Heart left ventricle (tissue), 16 donors: ENCODE results near the gene CHAF1A. TPM values are rescaled to one million over a fixed set of nuclear protein-coding genes. Genes with fewer than 3 reads are reported as not detected.

Source experiments
- ATAC-seq, 4 donors: fragments of 200-7000 bp; cut with Tn5 transposase; one replicate each; pipeline ENCODE4 v1.9.1; 2020 to 2022; ENCODE audit warnings: moderate library complexity in 4 of 4, mild to moderate bottlenecking in 3 of 4, moderate number of reproducible peaks in 1 of 4
- DNase-seq, 5 donors: peaks; one replicate each; pipeline ENCODE4 v3.0.0-alpha.2; 2020
- H3K27ac ChIP-seq, 12 donors: fragments of 200-600 bp; sonication (generic) in 4 of 12; one replicate each; pipeline versions ENCODE4 v1.5.0 to v1.8.0; 2016 to 2022; ENCODE audit warnings: mild to moderate bottlenecking in 2 of 12
- H3K27me3 ChIP-seq, 9 donors: fragments of 200-600 bp; sonication (generic) in 2 of 9; one replicate each; pipeline versions ENCODE4 v1.5.1 to v1.8.0; 2016 to 2022; ENCODE audit warnings: mild to moderate bottlenecking in 3 of 9
- H3K36me3 ChIP-seq, 9 donors: fragments of 200-600 bp; sonication (generic) in 2 of 9; one replicate each; pipeline versions ENCODE4 v1.5.0 to v1.8.0; 2018 to 2022; ENCODE audit warnings: mild to moderate bottlenecking in 2 of 9
- H3K4me1 ChIP-seq, 12 donors: fragments of 200-600 bp; sonication (generic) in 4 of 12; one replicate each; pipeline versions ENCODE4 v1.5.0 to v1.8.0; 2016 to 2022; ENCODE audit warnings: mild to moderate bottlenecking in 3 of 12
- H3K4me3 ChIP-seq, 12 donors: fragments of 200-600 bp; sonication (generic) in 4 of 12; one replicate each; pipeline versions ENCODE4 v1.5.0 to v1.8.0; 2017 to 2022; ENCODE audit warnings: mild to moderate bottlenecking in 9 of 12, moderate library complexity in 4 of 12
- H3K9me3 ChIP-seq, 12 donors: fragments of 200-600 bp; sonication (generic) in 4 of 12; one replicate each; pipeline versions ENCODE4 v1.5.0 to v1.8.0; 2016 to 2022; ENCODE audit warnings: mild to moderate bottlenecking in 1 of 12
- POLR2A ChIP-seq, 2 donors: fragments of 450-650 bp; IDR thresholded peaks; one replicate each; pipeline ENCODE4 v1.6.1; 2017; ENCODE audit warnings: antibody characterized with exemption in 2 of 2, mild to moderate bottlenecking in 2 of 2, moderate library complexity in 2 of 2
- WGBS, 4 donors: extraction: QIAGEN DNeasy Blood & Tissue Kit in 2 of 4; methylation state at CpG; one replicate each; pipeline versions ENCODE4 v1.1.5 to v1.1.7; 2013 to 2018; 5-methylcytosine and 5-hydroxymethylcytosine counted together
- intact Hi-C, 10 donors: fragments of 100-400 bp; cut with DNase I; formaldehyde crosslinking; loops; one replicate each; pipeline versions ENCODE4 v1.11.1 to v1.14.2; 2022
- polyA plus RNA-seq, 2 donors: library from polyadenylated mRNA; stranded (reverse); fragments of 200-250 nt; gene quantifications; one replicate each; pipeline ENCODE4 v1.2.3, GENCODE V29; 2013
- total RNA-seq, 9 donors: library from RNA; depleted of rRNA in 2 of 9; stranded (reverse); fragments of >200 nt in 2 of 9; fragmentation: NEBNext Ultra II Directional in 3 of 9; extraction: Animal tissue kit (Norgen Biotek cat#: 25700) in 3 of 9; gene quantifications; one replicate each; pipeline versions ENCODE4 v1.1.0 to v1.2.4, GENCODE V29; 2016 to 2023
- TF ChIP-seq, protein P1 (sequence below), 12 donors: fragments of 200-600 bp; sonication (generic) in 4 of 12; IDR thresholded peaks; one replicate each; pipeline versions ENCODE4 v1.5.0 to v1.8.0; 2018 to 2022; ENCODE audit warnings: antibody characterized with exemption in 12 of 12, mild to moderate bottlenecking in 5 of 12
- donor health status: ischemic (EF 13 %, LVEDD 7.1; RV severe dilation, severe dysfunction).
- donor health status: healthy with polysubstance abuse.
- donor health status: DM: no; HTN: yes; CAD: no.
- donor health status: DM: no; HTN: no; CAD: no.
- donor health status: ischemic (EF 25% LVEDD 6.9; RV normal size, moderate dysfunction).
- donor health status: ischemic (EF 25% LVEDD 5.7; RV mildly dilated, moderate dysfunction).
- donor health status: healthy.
- donor health status: DM: yes; HTN: yes; CAD: no.
- donor health status: ischemic (EF 35%, LVEDD 5.7; RV mildly dilated, moderate dysfunction).
- donor health status: nonischemic (EF 11% LVEDD 7.7; RV severe dilation, severe dysfunction).
- donor health status: DM: yes; HTN: yes; CAD: no.
- donor health status: PGD.
- donor health status: ischemic (EF 29% LVEDD 5.4; RV normal size, mild dysfunction).
- donor health status: nonischemic (EF 23%, LVEDD 6.1; RV moderate dilation, normal function).

CHAF1A gene
- total and polyA plus RNA-seq, 11 donors, result 2.9 to 10.7 (median 5.5) TPM

DNA sequence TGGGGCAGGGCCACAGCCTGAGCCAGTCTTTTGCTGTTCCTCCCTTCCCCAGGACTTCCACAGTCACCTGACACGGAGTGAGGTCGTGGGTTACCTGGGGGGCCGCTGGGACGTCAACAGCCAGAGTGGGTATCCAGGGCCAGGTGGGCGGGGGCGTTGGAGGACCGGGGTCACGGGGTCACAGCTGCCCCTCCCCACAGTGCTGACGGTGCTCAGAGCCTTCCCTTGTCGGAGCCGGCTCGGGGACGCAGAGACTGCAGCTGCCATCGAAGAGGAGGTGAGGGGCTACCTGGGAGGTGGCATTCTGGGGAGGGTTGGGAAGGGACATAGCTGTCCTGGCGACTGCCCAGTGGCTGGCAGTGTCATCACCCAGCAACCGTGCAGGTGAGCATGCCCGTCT lies 47.5 kb upstream of the CHAF1A start:
- intact Hi-C loops, result loop anchor here in 8 of 10 donors (5.0 to 10.0 kb wide), 2 partner anchors 88 to 90 kb away; no protein-coding TSS in a partner anchor
- no peak for DNase-seq
- TF ChIP-seq, protein P1, sequence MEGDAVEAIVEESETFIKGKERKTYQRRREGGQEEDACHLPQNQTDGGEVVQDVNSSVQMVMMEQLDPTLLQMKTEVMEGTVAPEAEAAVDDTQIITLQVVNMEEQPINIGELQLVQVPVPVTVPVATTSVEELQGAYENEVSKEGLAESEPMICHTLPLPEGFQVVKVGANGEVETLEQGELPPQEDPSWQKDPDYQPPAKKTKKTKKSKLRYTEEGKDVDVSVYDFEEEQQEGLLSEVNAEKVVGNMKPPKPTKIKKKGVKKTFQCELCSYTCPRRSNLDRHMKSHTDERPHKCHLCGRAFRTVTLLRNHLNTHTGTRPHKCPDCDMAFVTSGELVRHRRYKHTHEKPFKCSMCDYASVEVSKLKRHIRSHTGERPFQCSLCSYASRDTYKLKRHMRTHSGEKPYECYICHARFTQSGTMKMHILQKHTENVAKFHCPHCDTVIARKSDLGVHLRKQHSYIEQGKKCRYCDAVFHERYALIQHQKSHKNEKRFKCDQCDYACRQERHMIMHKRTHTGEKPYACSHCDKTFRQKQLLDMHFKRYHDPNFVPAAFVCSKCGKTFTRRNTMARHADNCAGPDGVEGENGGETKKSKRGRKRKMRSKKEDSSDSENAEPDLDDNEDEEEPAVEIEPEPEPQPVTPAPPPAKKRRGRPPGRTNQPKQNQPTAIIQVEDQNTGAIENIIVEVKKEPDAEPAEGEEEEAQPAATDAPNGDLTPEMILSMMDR (IDR thresholded peaks at IDR 0.05), result no peak
- TF ChIP-seq POLR2A (IDR thresholded peaks at IDR 0.05), result no peak
- Histone ChIP-seq H3K27me3 (no peaks in the 10 kb centered on the region), H3K4me3 (no peak overlapping the region), H3K9me3 (no peaks in the 10 kb centered on the region), H3K4me1 (peaks cover 0 to 11% (median 0%) of the 10 kb centered on the region in 12 donors), H3K36me3 (peaks cover 0 to 23% (median 9%) of the 10 kb centered on the region in 9 donors), H3K27ac (no peak overlapping the region)
- WGBS, 4 donors, result 82 to 91% (median 87%) methylated on average over 10 to 17 of the region's 17 CpGs
- ATAC-seq, result no peak

DNA sequence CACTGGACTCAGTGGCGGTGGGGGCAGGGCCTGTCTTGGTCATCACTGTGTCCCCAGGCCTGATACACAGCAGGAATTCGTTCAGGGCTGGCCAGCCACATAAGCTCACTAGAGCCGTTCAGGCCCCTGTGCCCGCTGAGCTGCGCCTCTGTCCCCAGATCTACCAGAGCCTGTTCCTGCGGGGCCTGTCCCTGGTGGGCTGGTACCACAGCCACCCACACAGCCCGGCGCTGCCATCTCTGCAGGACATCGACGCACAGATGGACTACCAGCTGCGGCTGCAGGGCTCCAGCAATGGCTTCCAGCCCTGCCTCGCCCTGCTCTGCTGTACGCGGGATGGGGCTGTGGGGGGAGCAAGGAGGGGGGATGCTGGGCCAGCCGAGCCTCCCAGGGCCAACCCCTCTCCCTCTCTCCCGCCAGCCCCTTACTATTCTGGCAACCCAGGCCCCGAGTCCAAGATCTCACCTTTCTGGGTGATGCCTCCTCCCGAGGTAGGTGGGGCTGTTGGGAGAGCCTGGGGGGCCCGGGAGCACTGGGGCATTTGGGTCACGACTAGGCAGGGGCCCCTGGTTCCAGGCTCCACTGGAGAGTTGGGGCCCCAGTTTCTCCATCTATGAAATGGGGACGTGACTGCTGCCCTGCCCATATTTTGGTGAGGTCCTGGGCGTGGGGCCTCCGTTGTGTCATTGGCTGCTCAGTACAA lies 45.2 kb upstream of the CHAF1A start:
- Histone ChIP-seq H3K4me3 (no peak overlapping the region), H3K27me3 (no peaks in the 10 kb centered on the region), H3K36me3 (peaks cover 0 to 47% (median 31%) of the 10 kb centered on the region in 9 donors), H3K9me3 (no peaks in the 10 kb centered on the region), H3K4me1 (peaks cover 0 to 2% (median 0%) of the 10 kb centered on the region in 12 donors), H3K27ac (no peak overlapping the region)
- DNase-seq (no peak), ATAC-seq (no peak)
- TF ChIP-seq, protein P1 (IDR thresholded peaks at IDR 0.05), result no peak
- TF ChIP-seq POLR2A (IDR thresholded peaks at IDR 0.05), result no peak
- intact Hi-C loops, result loop anchor here in 1 of 10 donors (10.0 kb wide), 1 partner anchor 92 kb away; no protein-coding TSS in a partner anchor
- WGBS, 4 donors, result 82 to 84% (median 83%) methylated on average over 14 to 23 of the region's 23 CpGs

DNA sequence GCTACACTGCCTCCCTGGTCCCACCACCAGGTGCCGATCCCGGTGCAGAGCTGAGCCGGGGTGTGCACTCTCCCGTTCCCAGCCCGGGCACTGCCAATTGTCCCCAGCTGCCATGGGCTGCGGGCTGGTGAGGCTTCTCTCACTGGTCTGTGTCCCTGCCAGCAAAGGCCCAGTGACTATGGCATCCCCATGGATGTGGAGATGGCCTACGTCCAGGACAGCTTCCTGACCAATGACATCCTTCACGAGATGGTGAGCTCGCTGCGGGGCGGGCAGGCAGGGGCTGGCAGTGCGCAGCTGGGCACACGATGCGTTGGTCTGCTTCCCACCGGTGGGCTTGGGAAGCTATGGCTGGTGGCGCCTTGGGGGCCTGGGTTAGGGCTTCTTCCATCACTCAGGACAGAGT lies 44.5 kb upstream of the CHAF1A start:
- no peak for ATAC-seq
- DNase-seq, result no peak
- Histone ChIP-seq H3K36me3 (peaks cover 0 to 53% (median 38%) of the 10 kb centered on the region in 9 donors), H3K4me1 (no peaks in the 10 kb centered on the region), H3K27me3 (no peaks in the 10 kb centered on the region), H3K27ac (no peak overlapping the region), H3K4me3 (no peak overlapping the region), H3K9me3 (no peaks in the 10 kb centered on the region)
- intact Hi-C loops, result loop anchor here in 1 of 10 donors (10.0 kb wide), 1 partner anchor 93 kb away; no protein-coding TSS in a partner anchor
- 84 to 92% (median 91%) methylated on average over 14 to 16 of the region's 16 CpGs for WGBS, 4 donors
- TF ChIP-seq, protein P1 (IDR thresholded peaks at IDR 0.05), result no peak
- no peak for TF ChIP-seq POLR2A (IDR thresholded peaks at IDR 0.05)
